OCI-LY1 (cell line): ENCODE measurements around the gene TRIO.

Experiments
- H2AFZ ChIP-seq: fragments of 200-600 bp; sonication (generic), shearing (Covaris generic); 2 replicates; pipeline ENCODE4 v1.6.0; 2014; ENCODE audit warnings: antibody characterized with exemption, mild to moderate bottlenecking, low read length
- H3F3A ChIP-seq: fragments of 200-600 bp; sonication (generic), shearing (Covaris generic); 2 replicates; pipeline ENCODE4 v1.6.0; 2014; ENCODE audit warnings: mild to moderate bottlenecking, antibody characterized with exemption, low read length, moderate library complexity; ENCODE audit not compliant: insufficient read depth
- H3K27ac ChIP-seq: fragments of 200-600 bp; sonication (generic); 2 replicates; pipeline ENCODE4 v1.5.1; 2014; ENCODE audit warnings: low read length, mixed run types, mild to moderate bottlenecking, low read depth; ENCODE audit not compliant: poor library complexity, severe bottlenecking
- H3K27me3 ChIP-seq: fragments of 200-600 bp; sonication (generic); 2 replicates; pipeline ENCODE4 v1.6.0; 2014; ENCODE audit warnings: antibody characterized with exemption, mild to moderate bottlenecking, low read length, moderate library complexity; ENCODE audit not compliant: insufficient read depth
- H3K36me3 ChIP-seq: fragments of 200-600 bp; sonication (generic); 2 replicates; pipeline ENCODE4 v1.6.1; 2014; ENCODE audit warnings: mild to moderate bottlenecking, antibody characterized with exemption, low read length, moderate library complexity, mixed read lengths; ENCODE audit not compliant: insufficient read depth
- H3K4me1 ChIP-seq: fragments of 200-600 bp; sonication (generic); 2 replicates; pipeline ENCODE4 v1.5.1; 2014; ENCODE audit warnings: mild to moderate bottlenecking, low read length, moderate library complexity; ENCODE audit not compliant: insufficient read depth, severe bottlenecking
- H3K4me2 ChIP-seq: fragments of 200-600 bp; sonication (generic), shearing (Covaris generic); 2 replicates; pipeline ENCODE4 v1.6.1; 2014; ENCODE audit warnings: low read length
- H3K4me3 ChIP-seq: fragments of 200-600 bp; sonication (generic); 2 replicates; pipeline ENCODE4 v1.5.1; 2014; ENCODE audit warnings: low read length, low read depth, mild to moderate bottlenecking, mixed read lengths; ENCODE audit not compliant: poor library complexity, severe bottlenecking
- H3K79me2 ChIP-seq: fragments of 200-600 bp; shearing (Covaris generic); 2 replicates; pipeline ENCODE4 v1.6.1; 2016; ENCODE audit warnings: mixed run types, low read length, mixed read lengths; ENCODE audit not compliant: insufficient read depth
- H3K9ac ChIP-seq: fragments of 200-600 bp; sonication (generic), shearing (Covaris generic); 2 replicates; pipeline ENCODE4 v1.6.1; 2014; ENCODE audit warnings: mild to moderate bottlenecking, low read length, mixed read lengths
- H3K9me2 ChIP-seq: fragments of 200-600 bp; sonication (generic), shearing (Covaris generic); 2 replicates; pipeline ENCODE4 v1.6.1; 2014; ENCODE audit warnings: low read depth, mild to moderate bottlenecking, low read length, mixed read lengths
- H3K9me3 ChIP-seq: fragments of 200-600 bp; shearing (Covaris generic); 2 replicates; pipeline ENCODE4 v1.6.1; 2014; ENCODE audit warnings: low read length, mixed read lengths
- H4K20me1 ChIP-seq: fragments of 200-600 bp; sonication (generic), shearing (Covaris generic); 2 replicates; pipeline ENCODE4 v1.6.0; 2016; ENCODE audit warnings: mild to moderate bottlenecking, low read length; ENCODE audit not compliant: insufficient read depth
- EZH2 ChIP-seq: fragments of 200-600 bp; sonication (generic), shearing (Covaris generic); IDR thresholded peaks from 2 replicates; pipeline ENCODE4 v1.8.0; 2017; ENCODE audit warnings: borderline replicate concordance, mixed run types, mild to moderate bottlenecking, antibody characterized with exemption, low read length, moderate library complexity, mixed read lengths
- TF ChIP-seq, protein P1 (sequence below): fragments of 200-600 bp; sonication (generic), shearing (Covaris generic); IDR thresholded peaks from 2 replicates; pipeline ENCODE4 v1.5.1; 2017; ENCODE audit warnings: mild to moderate bottlenecking, antibody characterized with exemption, low read length, moderate library complexity, mixed read lengths

TRIO gene

DNA sequence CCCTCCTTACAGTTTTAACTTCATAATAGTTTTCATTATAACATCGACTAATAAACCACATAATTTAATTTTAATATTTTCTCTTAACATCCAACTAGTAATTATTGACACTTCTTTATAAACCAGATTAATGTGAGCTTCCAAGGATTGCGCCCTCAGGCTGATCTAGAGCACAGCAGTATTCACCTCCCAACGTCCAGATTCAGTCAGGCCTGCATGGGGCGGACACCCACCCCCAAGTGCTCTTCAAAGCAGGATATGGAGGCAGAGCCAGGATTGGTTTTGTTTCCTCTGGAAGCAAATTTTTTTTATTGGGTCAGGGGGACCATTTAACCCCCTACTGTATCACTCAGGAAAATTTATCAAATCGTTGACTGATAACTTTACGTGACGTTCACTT, 215.4 kb downstream of the TRIO start:
- no peaks in the 10 kb centered on the region for H3K4me1 ChIP-seq
- no peak overlapping the region for H2AFZ ChIP-seq
- H3K27ac ChIP-seq = no peak overlapping the region
- no peaks in the 10 kb centered on the region for H3K9me2 ChIP-seq
- TF ChIP-seq, protein P1, sequence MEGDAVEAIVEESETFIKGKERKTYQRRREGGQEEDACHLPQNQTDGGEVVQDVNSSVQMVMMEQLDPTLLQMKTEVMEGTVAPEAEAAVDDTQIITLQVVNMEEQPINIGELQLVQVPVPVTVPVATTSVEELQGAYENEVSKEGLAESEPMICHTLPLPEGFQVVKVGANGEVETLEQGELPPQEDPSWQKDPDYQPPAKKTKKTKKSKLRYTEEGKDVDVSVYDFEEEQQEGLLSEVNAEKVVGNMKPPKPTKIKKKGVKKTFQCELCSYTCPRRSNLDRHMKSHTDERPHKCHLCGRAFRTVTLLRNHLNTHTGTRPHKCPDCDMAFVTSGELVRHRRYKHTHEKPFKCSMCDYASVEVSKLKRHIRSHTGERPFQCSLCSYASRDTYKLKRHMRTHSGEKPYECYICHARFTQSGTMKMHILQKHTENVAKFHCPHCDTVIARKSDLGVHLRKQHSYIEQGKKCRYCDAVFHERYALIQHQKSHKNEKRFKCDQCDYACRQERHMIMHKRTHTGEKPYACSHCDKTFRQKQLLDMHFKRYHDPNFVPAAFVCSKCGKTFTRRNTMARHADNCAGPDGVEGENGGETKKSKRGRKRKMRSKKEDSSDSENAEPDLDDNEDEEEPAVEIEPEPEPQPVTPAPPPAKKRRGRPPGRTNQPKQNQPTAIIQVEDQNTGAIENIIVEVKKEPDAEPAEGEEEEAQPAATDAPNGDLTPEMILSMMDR = no peak
- TF ChIP-seq EZH2 = no peak
- no peaks in the 10 kb centered on the region for H3K9me3 ChIP-seq
- H4K20me1 ChIP-seq = no peaks in the 10 kb centered on the region
- no peak overlapping the region for H3K4me2 ChIP-seq
- H3K36me3 ChIP-seq = no peaks in the 10 kb centered on the region
- no peak overlapping the region for H3K4me3 ChIP-seq
- H3K9ac ChIP-seq = no peak overlapping the region
- 0 out of 2 replicates have a peak, but pooled peaks cover 4% of the 10 kb centered on the region for H3K27me3 ChIP-seq
- no peaks in the 10 kb centered on the region for H3K79me2 ChIP-seq
- H3F3A ChIP-seq = no peaks in the 10 kb centered on the region

DNA sequence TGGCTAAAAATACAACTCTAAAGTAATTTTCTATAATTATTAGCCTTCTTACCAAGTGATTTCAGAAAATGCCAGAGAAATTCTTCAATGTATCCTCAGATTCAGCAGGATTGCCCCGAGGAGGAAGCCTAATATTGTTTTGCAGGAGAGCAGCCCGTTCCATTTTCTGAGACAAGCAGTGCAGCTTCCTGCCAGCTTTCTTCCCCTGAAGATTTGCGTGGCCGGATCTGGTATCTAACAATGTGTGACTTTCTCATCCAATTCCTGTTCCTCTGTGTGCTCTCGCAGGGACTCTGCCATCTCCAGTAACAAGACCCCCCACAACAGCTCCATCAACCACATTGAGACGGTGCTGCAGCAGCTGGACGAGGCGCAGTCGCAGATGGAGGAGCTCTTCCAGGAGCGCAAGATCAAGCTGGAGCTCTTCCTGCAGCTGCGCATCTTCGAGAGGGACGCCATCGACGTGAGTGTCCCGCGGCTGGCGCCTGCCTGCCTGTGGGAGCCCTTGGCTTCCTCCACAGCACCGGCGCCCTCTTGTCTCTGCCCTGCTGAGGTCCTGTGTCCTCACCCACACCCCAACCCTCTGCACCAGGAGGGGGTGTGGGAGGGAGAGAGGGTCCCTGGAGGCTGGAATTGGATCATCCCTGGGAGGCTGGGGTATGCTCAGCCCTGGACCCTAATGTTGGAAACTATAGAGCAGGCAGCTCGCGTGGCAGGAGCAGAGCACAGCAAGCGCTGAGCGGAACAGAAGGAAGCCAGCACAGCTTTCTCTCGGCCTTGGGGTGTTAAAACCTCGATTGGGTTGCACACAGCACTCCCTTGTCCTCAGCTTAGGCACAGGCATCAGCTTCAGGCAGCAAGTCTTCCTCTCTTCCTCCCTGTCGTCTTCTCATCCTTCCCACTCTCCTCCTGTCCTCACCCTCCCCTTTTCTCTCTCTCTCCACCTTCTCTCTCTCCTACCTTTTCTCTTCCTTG, 216.2 kb downstream of the TRIO start:
- no peak for TF ChIP-seq EZH2
- TF ChIP-seq, protein P1 = no peak
- H4K20me1 ChIP-seq = no peaks in the 10 kb centered on the region
- H3K4me3 ChIP-seq = no peak overlapping the region
- no peak overlapping the region for H2AFZ ChIP-seq
- H3K36me3 ChIP-seq = no peaks in the 10 kb centered on the region
- no peaks in the 10 kb centered on the region for H3F3A ChIP-seq
- H3K4me1 ChIP-seq = no peaks in the 10 kb centered on the region
- no peaks in the 10 kb centered on the region for H3K79me2 ChIP-seq
- no peak overlapping the region for H3K27ac ChIP-seq
- 0 out of 2 replicates have a peak, but pooled peaks cover 4% of the 10 kb centered on the region for H3K27me3 ChIP-seq
- no peaks in the 10 kb centered on the region for H3K9me2 ChIP-seq
- no peaks in the 10 kb centered on the region for H3K9me3 ChIP-seq
- no peak overlapping the region for H3K4me2 ChIP-seq
- H3K9ac ChIP-seq = no peak overlapping the region

DNA sequence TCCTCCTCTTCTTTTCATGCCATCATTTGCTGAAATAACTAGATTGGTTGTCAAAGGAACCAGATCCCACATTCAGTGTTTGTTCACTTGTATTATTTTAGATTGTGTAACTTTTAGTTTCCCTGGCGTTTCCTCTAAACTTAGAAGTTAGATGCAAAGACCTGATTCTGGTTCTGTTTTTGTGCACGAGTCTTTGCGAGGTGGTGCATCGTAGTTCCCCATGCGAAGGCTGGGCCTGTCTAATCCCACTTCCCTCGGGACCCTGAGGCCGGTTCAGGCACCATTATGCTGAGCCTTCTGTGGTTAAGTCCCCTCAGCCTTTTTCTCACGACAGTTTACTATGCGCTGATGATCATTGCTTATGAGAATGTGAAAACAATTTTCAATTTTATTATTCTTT, 219.3 kb downstream of the TRIO start:
- Histone ChIP-seq H3K27ac (no peak overlapping the region), H4K20me1 (no peaks in the 10 kb centered on the region), H3F3A (no peaks in the 10 kb centered on the region), H3K4me2 (no peak overlapping the region), H3K9ac (no peak overlapping the region), H3K9me2 (no peaks in the 10 kb centered on the region), H2AFZ (no peak overlapping the region), H3K9me3 (no peaks in the 10 kb centered on the region), H3K36me3 (no peaks in the 10 kb centered on the region), H3K4me1 (no peaks in the 10 kb centered on the region), H3K27me3 (0 out of 2 replicates have a peak, but pooled peaks cover 4% of the 10 kb centered on the region), H3K79me2 (no peaks in the 10 kb centered on the region), H3K4me3 (no peak overlapping the region)
- no peak for TF ChIP-seq EZH2
- TF ChIP-seq, protein P1 = no peak
